HL-60/S4 treated with phorbol 12-myristate 13-acetate at 8.2 ng/mL for 4 days and 3 days (cell line): ENCODE results near the gene PIGU.
"Not testable (repeated sequence)": the region's sequence is repeated elsewhere in the genome, so short reads cannot be mapped to it uniquely, and the experiment has no call there.

ENCODE experiments used
- in situ Hi-C: fragments of 300-500 bp; cut with MboI; formaldehyde crosslinking; loops from 2 replicates; pipeline ENCODE4 v1.15.0; 2022; ENCODE audit warnings: low sequenced_read_pairs

The PIGU gene

GRCh38 chr20:34706912-34707784 lies 30.3 kb upstream of the PIGU start:
- in situ Hi-C loops: no loop called here

GRCh38 chr20:34706302-34706875 lies 29.5 kb upstream of the PIGU start:
- in situ Hi-C loops: no loop called here

GRCh38 chr20:34705397-34706301 lies 28.8 kb upstream of the PIGU start:
- in situ Hi-C loops: no loop called here

GRCh38 chr20:34705008-34705396 lies 28.1 kb upstream of the PIGU start:
- in situ Hi-C loops: no loop called here

- in situ Hi-C loops: no loop called here
Observed at GRCh38 chr20:34704177-34705007, 27.5 kb upstream of the PIGU start, which contains the start of gene TP53INP2. TP53INP2 (plus strand) TSS chr20:34704344; CDS start chr20:34708740, 4,396 bp downstream.

GRCh38 chr20:34703424-34704176 lies 26.7 kb upstream of the PIGU start:
- in situ Hi-C loops: no loop called here

GRCh38 chr20:34703061-34703423 lies 26.1 kb upstream of the PIGU start:
- in situ Hi-C loops: no loop called here

- in situ Hi-C loops: no loop called here
Observed at GRCh38 chr20:34701405-34702085, 24.7 kb upstream of the PIGU start.

- in situ Hi-C loops: no loop called here
Observed at GRCh38 chr20:34693414-34693813, 16.5 kb upstream of the PIGU start.

GRCh38 chr20:34691838-34692237 lies 14.9 kb upstream of the PIGU start:
- in situ Hi-C loops: no loop called here

- in situ Hi-C loops: no loop called here
Observed at GRCh38 chr20:34689486-34689885, 12.6 kb upstream of the PIGU start.

- in situ Hi-C loops: no loop called here
Observed at GRCh38 chr20:34683667-34684066, 6.8 kb upstream of the PIGU start.

GRCh38 chr20:34680586-34681175 lies 3.8 kb upstream of the PIGU start:
- in situ Hi-C loops: no loop called here

- in situ Hi-C loops: no loop called here
Observed at GRCh38 chr20:34675993-34676641, 775 bp downstream of the PIGU start.

GRCh38 chr20:34675561-34675960 lies 1.3 kb downstream of the PIGU start:
- in situ Hi-C loops: no loop called here

GRCh38 chr20:34673412-34673811 lies 3.5 kb downstream of the PIGU start:
- in situ Hi-C loops: no loop called here

GRCh38 chr20:34669094-34669493 lies 7.8 kb downstream of the PIGU start:
- in situ Hi-C loops: no loop called here

GRCh38 chr20:34664751-34665150 lies 12.1 kb downstream of the PIGU start:
- in situ Hi-C loops: not testable (repeated sequence)
